ENCODE measurements around the gene POM121L12.

DNA sequence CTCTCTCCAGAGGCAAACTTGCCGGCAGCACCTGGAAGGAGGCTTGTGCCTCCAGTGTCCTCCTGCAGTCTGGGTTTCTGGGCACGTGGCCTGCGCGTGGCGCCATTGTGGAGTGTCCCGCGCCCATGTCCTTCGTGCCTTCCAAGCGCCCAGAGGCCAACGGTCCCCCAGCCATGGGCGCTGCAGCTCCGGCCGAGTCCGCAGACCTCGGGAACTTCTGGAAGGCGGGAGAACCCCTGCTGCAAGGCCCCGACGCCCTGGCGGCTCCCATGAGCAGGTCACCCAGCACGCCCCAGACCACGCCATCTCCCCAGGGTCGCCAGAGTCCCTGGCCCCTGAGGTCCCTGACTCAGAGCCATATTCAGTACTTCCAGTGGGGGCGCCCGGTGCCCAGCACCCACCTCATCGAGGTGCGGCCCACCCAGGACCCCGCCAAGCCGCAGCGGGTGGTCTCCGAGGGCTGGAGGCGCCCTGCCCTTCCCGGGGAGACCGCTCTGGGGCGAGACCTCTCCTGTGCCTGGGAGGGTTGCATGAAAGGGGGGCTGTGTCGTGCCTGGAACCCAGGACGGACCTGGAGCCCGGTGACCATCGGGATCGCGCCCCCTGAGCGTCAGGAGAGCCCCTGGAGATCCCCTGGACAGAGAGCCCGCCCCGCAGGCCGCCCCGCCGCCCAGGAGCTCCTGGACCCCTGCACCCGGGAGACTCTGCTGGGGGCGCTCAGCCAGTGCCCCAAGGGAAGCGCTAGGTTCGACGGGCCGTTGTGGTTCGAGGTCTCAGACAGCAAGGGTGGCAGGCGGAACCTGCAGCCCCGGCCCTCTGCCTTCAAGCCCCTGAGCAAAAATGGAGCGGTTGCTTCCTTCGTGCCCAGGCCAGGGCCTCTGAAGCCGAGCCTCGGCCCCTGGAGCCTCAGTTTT is at the start of gene POM121L12:
- TF ChIP-seq, protein P1, sequence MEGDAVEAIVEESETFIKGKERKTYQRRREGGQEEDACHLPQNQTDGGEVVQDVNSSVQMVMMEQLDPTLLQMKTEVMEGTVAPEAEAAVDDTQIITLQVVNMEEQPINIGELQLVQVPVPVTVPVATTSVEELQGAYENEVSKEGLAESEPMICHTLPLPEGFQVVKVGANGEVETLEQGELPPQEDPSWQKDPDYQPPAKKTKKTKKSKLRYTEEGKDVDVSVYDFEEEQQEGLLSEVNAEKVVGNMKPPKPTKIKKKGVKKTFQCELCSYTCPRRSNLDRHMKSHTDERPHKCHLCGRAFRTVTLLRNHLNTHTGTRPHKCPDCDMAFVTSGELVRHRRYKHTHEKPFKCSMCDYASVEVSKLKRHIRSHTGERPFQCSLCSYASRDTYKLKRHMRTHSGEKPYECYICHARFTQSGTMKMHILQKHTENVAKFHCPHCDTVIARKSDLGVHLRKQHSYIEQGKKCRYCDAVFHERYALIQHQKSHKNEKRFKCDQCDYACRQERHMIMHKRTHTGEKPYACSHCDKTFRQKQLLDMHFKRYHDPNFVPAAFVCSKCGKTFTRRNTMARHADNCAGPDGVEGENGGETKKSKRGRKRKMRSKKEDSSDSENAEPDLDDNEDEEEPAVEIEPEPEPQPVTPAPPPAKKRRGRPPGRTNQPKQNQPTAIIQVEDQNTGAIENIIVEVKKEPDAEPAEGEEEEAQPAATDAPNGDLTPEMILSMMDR (IDR thresholded peaks at IDR 0.05): no peak
- no peak for TF ChIP-seq POLR2A (IDR thresholded peaks at IDR 0.05)
